HG02970 (cell line): ENCODE measurements around the gene MORN1.
"Not testable (repeated sequence)": the region's sequence is repeated elsewhere in the genome, so short reads cannot be mapped to it uniquely, and the experiment has no call there.

Experiments
- ATAC-seq: cut with Tn5 transposase; IDR thresholded peaks from one replicate; pipeline ENCODE4 v1.9.1; 2021; ENCODE audit warnings: mild to moderate bottlenecking, moderate library complexity, moderate number of reproducible peaks; ENCODE audit not compliant: unreplicated experiment, low FRiP score

The MORN1 gene

DNA sequence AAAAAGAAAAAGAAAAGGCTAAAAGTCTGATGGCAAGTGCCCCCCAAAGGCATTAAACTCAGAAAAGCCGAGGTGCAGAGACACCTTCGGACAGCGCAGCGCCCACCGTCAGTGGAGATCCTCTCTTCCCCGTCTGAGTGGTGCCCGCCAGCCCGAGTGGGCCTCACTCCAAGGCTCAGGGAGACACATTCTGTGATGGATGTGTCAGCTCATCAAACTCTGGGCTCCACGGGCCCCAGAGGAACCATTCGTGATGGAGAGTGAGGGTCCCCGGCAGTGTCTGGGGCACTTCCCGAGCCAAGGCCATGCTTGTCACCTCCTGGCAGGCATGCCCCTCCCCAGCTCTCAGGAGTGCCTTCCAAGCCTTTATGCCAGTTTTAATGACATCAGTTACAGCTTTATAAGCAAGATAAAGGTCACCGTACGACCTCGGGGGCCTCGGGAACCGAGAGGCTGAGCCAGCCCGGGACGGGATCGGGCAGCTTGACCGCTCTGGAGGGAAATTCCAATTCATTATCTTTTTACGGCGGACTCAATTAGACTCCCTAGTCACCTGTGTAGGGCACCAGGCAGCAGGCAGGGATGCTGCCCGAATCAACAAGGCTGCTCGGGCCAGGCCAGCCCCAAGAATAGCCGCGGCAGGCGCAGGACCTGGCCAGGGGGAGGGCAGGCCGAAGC is 49.5 kb downstream of the MORN1 start:
- no peak for ATAC-seq

DNA sequence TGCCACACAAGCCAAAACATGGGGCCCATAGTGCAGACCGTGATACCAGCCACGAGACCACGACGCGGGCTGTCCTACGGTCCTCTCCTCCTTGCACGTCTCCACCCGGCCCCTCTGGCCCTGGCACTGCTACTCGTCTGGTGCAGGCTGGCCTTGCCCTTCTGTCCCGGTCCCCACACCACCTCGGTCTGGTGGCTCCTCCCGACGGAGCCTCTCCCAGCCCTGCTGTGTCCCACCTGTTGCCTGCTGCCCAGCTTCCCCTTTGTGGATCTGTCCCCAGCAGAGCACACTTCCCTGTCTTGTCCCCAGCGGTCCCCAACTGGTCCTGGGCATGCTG is 50.5 kb downstream of the MORN1 start:
- no peak for ATAC-seq

- no peak for ATAC-seq
Measured at GRCh38 chr1:2340086-2340917, 51.1 kb downstream of the MORN1 start.

DNA sequence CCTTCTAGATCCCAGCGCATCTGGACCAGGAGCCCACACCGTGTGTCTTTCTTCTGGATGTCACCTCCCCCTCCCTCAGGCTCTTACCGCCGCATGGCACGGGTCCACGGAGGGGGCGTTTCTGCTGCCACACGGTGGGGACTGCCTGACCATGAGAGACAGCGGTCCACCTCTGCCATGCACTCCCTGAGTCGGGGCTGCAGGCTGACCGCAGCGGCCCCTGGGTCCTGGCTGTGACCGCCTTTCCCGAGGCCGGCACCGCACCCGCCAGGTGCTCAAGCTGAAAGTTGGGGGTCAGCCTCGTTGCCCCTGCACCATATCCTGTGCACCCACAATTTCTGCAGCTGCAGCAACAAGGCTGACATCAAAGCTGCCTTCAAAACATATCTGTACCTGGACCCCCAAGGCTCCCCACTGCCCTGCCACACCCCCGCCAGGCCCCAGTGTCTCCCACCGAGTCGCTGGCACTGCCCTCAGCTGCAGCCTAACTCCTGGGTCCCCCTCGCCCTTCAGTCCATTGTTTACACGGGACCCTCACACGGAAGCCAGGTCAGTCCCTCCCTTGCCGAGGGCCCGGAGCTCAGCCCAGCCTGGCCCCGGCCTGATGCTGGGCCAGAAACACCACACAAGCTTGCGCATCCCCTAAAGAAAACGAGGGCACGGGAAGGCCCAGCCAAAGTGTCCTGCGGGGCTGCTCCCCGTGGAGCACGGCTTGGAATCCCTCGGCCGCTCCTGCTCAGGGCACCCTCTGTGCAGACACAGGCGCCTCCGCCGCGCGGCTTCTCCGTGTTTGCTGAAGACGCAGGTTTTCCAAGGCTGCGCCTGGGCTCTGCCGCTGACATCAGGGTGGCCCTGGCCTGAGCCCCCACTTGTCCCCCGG is 51.9 kb downstream of the MORN1 start:
- no peak for ATAC-seq

DNA sequence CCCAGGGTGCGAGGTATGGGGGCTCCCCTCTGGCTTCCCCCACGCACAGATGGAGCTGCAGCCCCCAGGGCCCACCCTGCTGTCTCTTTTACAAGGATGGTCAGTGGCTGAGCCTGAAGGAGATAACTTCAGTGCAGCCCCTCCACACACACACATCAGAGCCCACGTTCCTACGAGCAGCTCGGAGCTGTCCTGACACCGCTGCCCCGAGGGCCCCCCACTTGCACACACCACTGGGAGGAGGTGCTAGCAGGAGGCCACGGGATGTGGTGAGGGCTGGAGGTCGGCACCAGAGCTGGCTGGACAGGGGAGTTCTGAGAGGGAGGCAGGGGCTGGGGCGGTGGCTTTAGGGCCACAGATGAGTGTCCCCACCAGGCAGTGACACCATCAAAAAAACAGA is 53.9 kb downstream of the MORN1 start:
- ATAC-seq, result no peak

GRCh38 chr1:2337081-2337480 is 54.3 kb downstream of the MORN1 start:
- ATAC-seq, result no peak

DNA sequence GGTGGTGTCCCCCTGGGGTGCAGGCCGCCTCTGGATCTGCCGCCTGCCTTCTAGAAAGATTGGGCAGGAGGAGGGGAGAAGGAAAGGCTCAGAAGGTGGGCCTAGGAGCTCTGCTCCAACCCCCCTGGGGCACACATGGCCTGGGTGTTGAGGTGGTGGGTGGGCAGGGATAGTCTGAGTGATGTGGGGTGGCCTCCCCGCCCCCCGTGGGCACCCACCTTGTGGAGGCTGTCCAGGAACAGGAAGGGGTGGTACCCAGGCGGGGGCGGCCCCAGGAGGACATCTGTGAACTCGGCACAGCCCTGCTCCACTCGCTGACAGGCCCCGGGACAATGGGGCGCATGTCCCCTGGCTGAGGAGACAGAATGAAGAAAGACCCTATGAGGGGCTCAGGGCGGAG is 54.9 kb downstream of the MORN1 start:
- ATAC-seq, result no peak

DNA sequence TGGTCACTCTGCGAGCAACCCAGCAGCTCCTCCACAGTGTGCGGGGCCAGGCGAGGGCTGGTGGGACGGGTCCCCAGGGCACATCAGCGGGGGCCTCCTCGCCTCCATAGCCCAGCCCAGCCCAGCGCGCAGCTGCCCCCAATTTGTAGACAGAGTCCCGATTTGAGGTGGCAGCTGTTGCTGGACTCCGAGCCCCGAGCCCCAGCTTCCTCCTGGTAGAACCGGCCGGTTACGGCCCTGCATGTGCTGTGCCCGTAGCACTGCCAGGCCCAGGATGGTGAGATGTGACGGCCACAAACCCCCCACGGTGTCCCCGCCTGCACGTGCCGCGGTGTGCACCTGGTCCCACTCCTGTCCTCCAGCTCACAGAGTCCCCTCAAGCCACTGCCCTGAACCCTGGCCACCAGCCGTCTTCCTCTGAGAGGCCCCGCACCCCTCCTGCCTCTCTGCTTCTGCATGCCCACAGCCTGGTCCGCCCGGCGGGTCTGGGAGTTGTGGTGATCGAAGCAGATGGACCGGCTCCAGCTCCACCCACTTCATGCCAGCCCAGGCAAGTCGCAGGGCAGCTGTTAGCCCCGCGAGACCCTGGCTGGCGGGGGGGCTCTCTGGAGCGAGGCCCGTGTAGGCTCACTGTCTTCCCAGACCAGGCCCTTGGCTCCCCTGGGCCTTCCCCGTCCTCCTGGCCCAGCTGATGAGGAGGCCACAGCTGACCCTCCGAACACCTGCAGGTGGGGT is 55.5 kb downstream of the MORN1 start:
- no peak for ATAC-seq

- ATAC-seq, result no peak
Measured at GRCh38 chr1:2334883-2335534, 56.3 kb downstream of the MORN1 start.

GRCh38 chr1:2334366-2334765 is 57.0 kb downstream of the MORN1 start:
- no peak for ATAC-seq

GRCh38 chr1:2331580-2331979 is 59.8 kb downstream of the MORN1 start:
- ATAC-seq, result not testable (repeated sequence)

GRCh38 chr1:2331200-2331544 is 60.2 kb downstream of the MORN1 start:
- no peak for ATAC-seq

- ATAC-seq, result no peak
Measured at GRCh38 chr1:2330519-2331199, 60.7 kb downstream of the MORN1 start.

GRCh38 chr1:2330035-2330434 is 61.3 kb downstream of the MORN1 start:
- ATAC-seq, result no peak

DNA sequence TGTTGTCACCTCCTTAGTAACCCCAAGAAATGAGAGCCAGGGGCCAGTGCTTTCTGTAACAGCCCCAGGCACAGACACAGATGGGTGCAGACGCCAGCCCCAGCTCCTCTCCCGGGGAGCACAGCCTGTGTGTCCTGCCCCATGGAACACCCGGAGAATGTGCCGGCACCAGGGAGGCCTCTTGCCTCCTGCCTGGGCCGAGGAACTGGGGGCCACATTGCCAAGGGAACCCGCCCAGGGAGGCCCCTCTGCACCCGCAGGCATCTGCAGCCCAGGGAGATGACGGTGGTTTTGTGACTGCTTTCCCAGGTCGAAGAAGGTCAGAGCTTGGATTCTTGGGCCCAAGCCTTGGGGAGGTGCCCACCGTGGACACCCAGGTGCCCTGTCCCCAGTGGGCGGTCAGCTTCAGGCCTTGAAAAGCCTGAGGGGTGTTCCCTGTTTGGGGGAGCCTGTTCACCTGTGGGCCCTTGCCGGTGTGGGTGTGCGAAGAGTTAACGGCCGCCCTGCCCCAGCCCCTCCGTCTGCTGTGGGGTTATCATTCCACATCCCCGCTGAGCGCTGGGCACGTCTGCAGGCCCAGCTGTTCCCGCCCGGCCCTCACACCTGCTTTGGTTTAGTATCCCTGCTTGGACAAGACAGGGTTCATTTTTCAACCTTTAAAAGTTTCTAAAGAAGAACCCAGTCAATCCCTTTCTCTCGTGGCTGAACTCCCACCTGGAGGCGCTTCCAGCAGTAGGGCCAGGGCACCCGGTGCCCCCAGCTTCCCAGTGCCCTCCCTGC is 62.5 kb downstream of the MORN1 start:
- no peak for ATAC-seq

GRCh38 chr1:2327841-2328240 is 63.5 kb downstream of the MORN1 start:
- no peak for ATAC-seq

GRCh38 chr1:2327162-2327561 is 64.2 kb downstream of the MORN1 start:
- ATAC-seq, result not testable (repeated sequence)

GRCh38 chr1:2326524-2326923 is 64.8 kb downstream of the MORN1 start:
- ATAC-seq, result no peak
